ENCODE data around the gene SCGB1A1.

SCGB1A1 gene

DNA sequence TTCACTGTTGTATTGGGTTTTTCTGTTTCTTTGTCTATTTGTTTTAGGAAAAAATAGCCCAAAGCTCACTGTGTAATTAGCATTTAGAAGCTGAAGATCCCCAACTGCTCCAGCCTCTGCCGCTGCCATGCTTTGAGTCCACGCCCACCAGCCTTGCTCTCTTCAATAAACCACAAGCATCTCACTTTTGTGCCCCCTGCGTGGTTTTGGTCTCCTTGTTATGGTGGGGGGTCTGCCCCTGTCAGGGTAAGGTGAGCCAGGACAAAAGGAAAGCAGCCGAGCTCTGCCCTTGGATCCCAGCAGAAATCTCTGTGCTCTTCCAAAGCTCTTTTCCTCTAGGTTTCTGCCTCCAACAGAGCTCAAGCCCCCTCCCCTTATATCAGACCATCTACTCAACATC lies 4.2 kb downstream of the SCGB1A1 start:
- no peak overlapping the region for H3K27ac ChIP-seq
- TF ChIP-seq, protein P1, sequence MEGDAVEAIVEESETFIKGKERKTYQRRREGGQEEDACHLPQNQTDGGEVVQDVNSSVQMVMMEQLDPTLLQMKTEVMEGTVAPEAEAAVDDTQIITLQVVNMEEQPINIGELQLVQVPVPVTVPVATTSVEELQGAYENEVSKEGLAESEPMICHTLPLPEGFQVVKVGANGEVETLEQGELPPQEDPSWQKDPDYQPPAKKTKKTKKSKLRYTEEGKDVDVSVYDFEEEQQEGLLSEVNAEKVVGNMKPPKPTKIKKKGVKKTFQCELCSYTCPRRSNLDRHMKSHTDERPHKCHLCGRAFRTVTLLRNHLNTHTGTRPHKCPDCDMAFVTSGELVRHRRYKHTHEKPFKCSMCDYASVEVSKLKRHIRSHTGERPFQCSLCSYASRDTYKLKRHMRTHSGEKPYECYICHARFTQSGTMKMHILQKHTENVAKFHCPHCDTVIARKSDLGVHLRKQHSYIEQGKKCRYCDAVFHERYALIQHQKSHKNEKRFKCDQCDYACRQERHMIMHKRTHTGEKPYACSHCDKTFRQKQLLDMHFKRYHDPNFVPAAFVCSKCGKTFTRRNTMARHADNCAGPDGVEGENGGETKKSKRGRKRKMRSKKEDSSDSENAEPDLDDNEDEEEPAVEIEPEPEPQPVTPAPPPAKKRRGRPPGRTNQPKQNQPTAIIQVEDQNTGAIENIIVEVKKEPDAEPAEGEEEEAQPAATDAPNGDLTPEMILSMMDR (conservative IDR thresholded peaks at IDR 0.05), result no peak

DNA sequence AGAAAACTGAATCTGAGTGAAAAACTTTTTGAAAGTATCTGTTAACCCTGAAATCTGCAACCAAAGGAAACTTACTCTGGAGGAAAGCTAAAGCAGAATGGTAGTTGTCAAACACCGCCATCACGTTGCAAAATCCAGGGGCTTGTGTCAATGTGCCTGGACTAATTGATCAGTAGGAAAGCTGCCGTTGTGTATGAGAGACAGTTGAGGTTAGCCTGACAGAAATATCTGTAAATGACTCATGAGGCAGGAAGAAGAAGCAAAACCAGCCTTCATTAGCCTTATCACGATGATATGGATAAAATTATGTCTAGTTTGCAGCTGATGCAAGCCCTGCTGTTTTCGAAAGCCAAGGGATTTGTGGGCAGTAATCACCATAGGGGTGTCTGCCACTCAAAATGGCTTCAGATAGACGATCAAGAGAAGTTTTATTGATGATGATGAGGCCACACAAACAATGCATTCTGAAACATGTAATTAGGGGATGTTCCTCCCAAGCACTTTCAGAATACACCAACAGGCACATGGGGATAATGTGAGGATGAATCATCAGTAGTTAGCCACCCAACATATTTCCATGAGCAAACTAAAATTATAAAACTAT lies 8.9 kb downstream of the SCGB1A1 start:
- H3K27ac ChIP-seq, result peak overlapping the region; percentile 60
- TF ChIP-seq, protein P1 (conservative IDR thresholded peaks at IDR 0.05), result no peak

DNA sequence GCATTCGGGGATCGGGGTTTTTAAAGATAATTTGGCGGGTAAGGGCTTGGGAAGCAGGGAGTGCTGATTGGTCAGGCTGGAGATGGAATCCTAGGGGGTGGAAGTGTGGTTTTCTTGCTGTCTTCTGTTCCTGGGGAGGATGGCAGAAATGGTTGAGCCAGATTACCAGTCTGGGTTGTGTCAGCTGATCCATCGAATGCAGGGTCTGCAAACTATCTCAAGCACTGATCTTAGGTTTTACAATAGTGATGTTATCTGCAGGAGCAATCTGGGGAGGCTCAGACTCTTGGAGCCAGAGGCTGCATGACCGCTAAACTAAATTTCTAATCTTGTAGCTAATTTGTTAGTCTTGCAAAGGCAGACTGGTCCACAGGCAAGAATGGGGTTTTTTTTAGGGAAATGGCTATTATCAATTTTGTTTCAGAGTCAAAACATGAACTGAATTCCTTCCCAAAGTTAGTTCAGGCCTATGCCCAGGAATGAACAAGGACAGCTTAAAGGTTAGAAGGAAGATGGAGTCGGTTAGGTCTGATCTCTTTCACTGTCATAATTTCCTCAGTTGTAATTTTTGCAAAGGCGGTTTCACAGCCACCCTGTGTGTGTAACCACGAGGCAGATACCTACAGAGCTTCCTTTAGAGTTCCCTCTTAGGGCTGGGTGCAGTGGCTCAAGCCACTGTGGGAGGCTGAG lies 10.2 kb downstream of the SCGB1A1 start:
- TF ChIP-seq, protein P1 (conservative IDR thresholded peaks at IDR 0.05), result no peak
- no peak overlapping the region for H3K27ac ChIP-seq

DNA sequence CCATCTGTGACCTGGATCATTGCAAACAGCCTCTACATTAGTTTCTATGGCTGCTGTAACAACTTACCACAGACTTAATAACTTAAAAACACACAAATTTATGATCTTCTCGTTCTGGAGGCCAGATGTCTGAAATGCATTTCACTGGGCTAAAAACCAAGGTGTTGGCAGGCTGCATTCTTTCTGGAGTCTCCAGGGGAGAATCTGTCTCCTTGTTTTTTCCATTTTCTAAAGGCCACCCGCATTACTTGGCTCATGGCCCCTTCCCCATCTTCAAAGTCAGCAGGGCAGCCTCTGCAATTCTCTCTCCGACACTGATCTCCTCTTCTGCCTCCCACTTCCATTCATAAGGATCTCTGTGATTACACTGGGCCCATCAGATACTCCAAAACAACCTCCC lies 11.6 kb downstream of the SCGB1A1 start:
- TF ChIP-seq, protein P1 (conservative IDR thresholded peaks at IDR 0.05), result no peak
- no peak overlapping the region for H3K27ac ChIP-seq

DNA sequence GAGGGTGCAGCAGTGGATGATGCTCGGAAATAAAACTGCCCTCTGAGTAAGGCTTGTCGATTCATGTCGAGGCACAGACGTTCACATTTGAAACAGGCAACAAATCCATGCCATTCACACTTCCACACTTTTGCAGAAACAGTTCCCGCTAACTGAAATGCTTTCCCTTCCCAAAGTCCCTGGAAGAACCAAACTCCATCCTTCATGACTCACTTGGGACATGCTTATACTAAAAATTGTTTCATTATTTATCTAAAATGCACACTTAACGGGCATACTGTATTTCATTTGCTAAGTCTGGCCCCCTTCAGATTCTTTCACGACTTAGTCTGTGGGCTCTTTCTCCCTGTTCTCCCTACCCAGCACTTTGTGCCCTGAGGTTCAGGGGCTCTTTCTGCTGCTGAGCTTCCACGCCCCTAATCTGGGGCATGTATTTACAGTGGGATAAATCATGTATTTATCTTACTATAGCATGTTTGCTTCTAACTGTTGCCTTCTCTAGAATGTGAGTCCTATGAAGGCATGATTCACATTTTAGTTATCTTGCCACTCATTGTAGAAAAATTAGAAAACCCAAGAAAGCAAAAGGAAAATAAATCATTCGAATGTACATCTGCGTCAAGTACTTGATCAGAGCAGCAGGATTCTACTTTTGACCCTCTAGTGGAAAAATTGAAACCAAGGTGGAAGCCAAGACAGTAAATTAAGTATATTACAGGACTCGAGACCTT lies 12.5 kb downstream of the SCGB1A1 start:
- TF ChIP-seq, protein P1 (conservative IDR thresholded peaks at IDR 0.05), result no peak
- H3K27ac ChIP-seq, result 0 out of 2 replicates have a peak overlapping the region, but pooled peaks have one; percentile 53

DNA sequence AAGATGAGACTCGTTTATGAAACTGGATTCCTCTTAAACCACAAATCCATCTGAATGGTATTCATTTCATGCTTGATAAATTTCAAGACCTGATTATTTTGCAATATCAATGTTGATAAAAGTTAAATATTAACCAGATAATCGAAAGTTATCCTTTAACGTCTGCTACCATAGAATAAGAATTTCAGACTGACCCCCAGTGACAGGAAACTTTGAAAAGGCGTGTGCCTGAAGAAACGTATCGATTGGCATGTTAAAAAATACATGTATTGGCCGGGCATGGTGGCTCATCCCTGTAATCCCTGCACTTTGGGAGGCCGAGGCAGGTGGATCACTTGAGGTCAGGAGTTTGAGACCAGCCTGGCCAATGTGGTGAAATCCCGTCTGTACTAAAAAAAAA lies 13.9 kb downstream of the SCGB1A1 start:
- TF ChIP-seq, protein P1 (conservative IDR thresholded peaks at IDR 0.05), result no peak
- peak overlapping the region; percentile 53 for H3K27ac ChIP-seq

DNA sequence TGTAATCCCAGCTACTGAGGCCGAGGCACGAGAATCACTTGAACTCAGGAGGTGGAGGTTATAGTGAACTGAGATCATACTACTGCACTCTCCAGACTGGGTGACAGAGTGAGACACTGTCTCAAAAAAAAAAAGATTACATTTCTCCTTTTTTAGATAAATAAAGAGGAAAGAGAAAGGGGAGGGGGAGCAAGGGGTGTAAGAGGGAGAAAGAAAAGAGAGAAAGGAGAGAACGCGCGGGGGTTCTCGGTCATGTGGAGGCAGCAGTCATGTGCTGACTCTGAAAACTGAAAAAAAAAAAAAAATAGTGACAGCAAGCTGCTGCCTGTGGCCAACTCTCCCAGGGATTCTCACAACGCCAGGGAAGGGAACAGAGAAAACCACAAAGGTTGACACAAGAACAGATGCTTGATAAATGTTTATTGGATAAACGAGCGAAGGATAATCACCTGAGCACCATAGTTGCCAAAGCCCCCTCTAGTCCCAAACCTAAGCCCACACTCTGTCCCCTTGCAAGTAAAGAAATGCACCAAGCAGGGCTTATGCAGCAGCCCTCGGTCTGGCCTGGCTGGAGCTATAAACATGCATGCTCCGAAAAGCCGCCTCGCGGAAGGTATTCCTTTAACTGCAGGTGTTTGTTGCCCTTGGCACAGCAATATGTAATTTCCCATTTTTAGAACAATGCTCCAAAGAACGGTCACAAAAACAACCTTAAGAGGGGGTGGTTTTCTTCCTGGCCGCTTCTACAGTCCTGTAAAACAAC lies 14.5 kb downstream of the SCGB1A1 start:
- TF ChIP-seq, protein P1 (conservative IDR thresholded peaks at IDR 0.05), result no peak
- H3K27ac ChIP-seq, result peak overlapping the region; percentile 53

Data from VCaP (cell line).